ENCODE measurements around the gene PCDH15. TPM values are rescaled to one million over a fixed set of nuclear protein-coding genes. Genes with fewer than 3 reads are reported as not detected.

The PCDH15 gene
- total RNA-seq, 1 experiment from 2014 or later: 0.61 TPM

- Histone ChIP-seq H3K23ac (ENCODE audit: insufficient read length, low read depth, low read length) (no peak overlapping the region), H3K27ac (ENCODE audit: insufficient read length, low read depth, low read length) (no peak overlapping the region), H4K91ac (ENCODE audit: insufficient read length, low read depth, low read length) (no peak overlapping the region), H3K14ac (ENCODE audit: insufficient read depth, low read length) (no peak overlapping the region), H3K4ac (ENCODE audit: low read depth, low read length) (no peak overlapping the region), H2BK12ac (ENCODE audit: insufficient read length, low read depth, low read length) (no peak overlapping the region), H3K4me1 (ENCODE audit: insufficient read depth, low read length) (no peaks in the 10 kb centered on the region), H3K9ac (ENCODE audit: extremely low read depth, insufficient read length, low read length) (no peak overlapping the region), H2BK5ac (ENCODE audit: insufficient read length, low read length) (no peak overlapping the region), H3K79me2 (ENCODE audit: insufficient read depth, low read length) (no peaks in the 10 kb centered on the region), H3K18ac (ENCODE audit: insufficient read length, low read depth, low read length) (no peak overlapping the region), H3K4me2 (ENCODE audit: insufficient read depth, insufficient read length, low read length) (no peak overlapping the region), H3K9me3 (ENCODE audit: control insufficient read depth, low read depth, low read length) (no peaks in the 10 kb centered on the region), H2BK15ac (ENCODE audit: low read depth, low read length) (no peak overlapping the region), H3T11ph (ENCODE audit: low read length) (no peak overlapping the region), H3K79me1 (ENCODE audit: insufficient read depth, low read depth, low read length, poor library complexity, severe bottlenecking) (no peaks in the 10 kb centered on the region), H3K56ac (ENCODE audit: insufficient read length, low read depth, low read length) (no peak overlapping the region), H2AK5ac (ENCODE audit: insufficient read length, low read length) (no peak overlapping the region), H2BK20ac (ENCODE audit: low read depth, low read length, poor library complexity, severe bottlenecking) (no peak overlapping the region), H4K8ac (replicated peaks; ENCODE audit: insufficient read length, low read depth, low read length) (no peak overlapping the region), H2BK120ac (ENCODE audit: low read depth, low read length, poor library complexity, severe bottlenecking) (no peak overlapping the region), H2AFZ (ENCODE audit: low read length) (no peak overlapping the region), H4K20me1 (ENCODE audit: control insufficient read depth, insufficient read depth, insufficient read length) (no peaks in the 10 kb centered on the region), H3K27me3 (ENCODE audit: insufficient read depth, low read length) (no peaks in the 10 kb centered on the region), H4K5ac (ENCODE audit: insufficient read length, low read depth, low read length) (no peak overlapping the region), H3K23me2 (ENCODE audit: insufficient read length, low read depth, low read length, poor library complexity, severe bottlenecking) (no peaks in the 10 kb centered on the region)
- no peaks in the 10 kb centered on the region for H3K36me3 Mint-ChIP-seq (ENCODE audit: insufficient read depth in 1 of 3, low read depth in 3 of 3)
- no peak overlapping the region for H3K27ac Mint-ChIP-seq
- H3K27me3 Mint-ChIP-seq (ENCODE audit: low read depth): no peaks in the 10 kb centered on the region
- no peaks in the 10 kb centered on the region for H3K4me1 Mint-ChIP-seq
- no peak overlapping the region for H3K4me3 Mint-ChIP-seq
- no peak for DNase-seq
- H3K9me3 Mint-ChIP-seq: no peaks in the 10 kb centered on the region; a peak in 1 of 5 replicates
- TF ChIP-seq CTCF (conservative IDR thresholded peaks at IDR 0.05): no peak
Observed at GRCh38 chr10:54066646-54067045, 734.4 kb downstream of the PCDH15 start.

Measured in H9 (cell line).